Cardiac muscle cell (in vitro differentiated cells and primary cell): Measurements from ENCODE around the gene NKX1-1. TPM values are rescaled to one million over a fixed set of nuclear protein-coding genes. Genes with fewer than 3 reads are reported as not detected.

Experiments
- DNase-seq, 2 donors: peaks; one replicate each; pipeline versions ENCODE4 v3.0.0 to v3.0.0-alpha.2; 2010 to 2017; ENCODE audit warnings: low read depth in 1 of 2, low spot score in 1 of 2
- H3K27ac ChIP-seq: fragments of 200-600 bp; sonication (generic); 2 replicates; pipeline ENCODE4 v1.5.1; 2016
- H3K27me3 ChIP-seq: fragments of 200-600 bp; sonication (generic); 2 replicates; pipeline ENCODE4 v1.6.0; 2016; ENCODE audit warnings: control low read depth
- H3K36me3 ChIP-seq: fragments of 200-600 bp; sonication (generic); 2 replicates; pipeline ENCODE4 v1.5.1; 2016; ENCODE audit warnings: control low read depth
- H3K4me1 ChIP-seq: fragments of 200-600 bp; sonication (generic); 2 replicates; pipeline ENCODE4 v1.8.1; 2017; ENCODE audit warnings: low read depth, mild to moderate bottlenecking, mixed run types
- H3K4me3 ChIP-seq: fragments of 200-600 bp; sonication (generic); 2 replicates; pipeline ENCODE4 v1.5.1; 2016; ENCODE audit warnings: mild to moderate bottlenecking
- H3K9me3 ChIP-seq: fragments of 200-600 bp; sonication (generic); 2 replicates; pipeline ENCODE4 v1.5.1; 2017; ENCODE audit warnings: low read depth, mild to moderate bottlenecking, control low read depth
- CTCF ChIP-seq: IDR thresholded peaks from 2 replicates; pipeline ENCODE4 v1.5.1; 2012; ENCODE audit warnings: low read depth, mild to moderate bottlenecking, low read length
- polyA plus RNA-seq: library from polyadenylated mRNA; unstranded; fragments of >200 nt; fragmentation: Nextera tagmentation; extraction: Ambion mirVana; gene quantifications from 2 replicates; pipeline ENCODE4 v1.2.1, GENCODE V29; 2016
- total RNA-seq: library from RNA; depleted of rRNA; stranded (reverse); fragments of >200 nt; gene quantifications from 2 replicates; pipeline ENCODE4 v1.2.3, GENCODE V29; 2016

NKX1-1 gene
- total and polyA plus RNA-seq, 2 experiments from 2014 or later: not detected

DNA sequence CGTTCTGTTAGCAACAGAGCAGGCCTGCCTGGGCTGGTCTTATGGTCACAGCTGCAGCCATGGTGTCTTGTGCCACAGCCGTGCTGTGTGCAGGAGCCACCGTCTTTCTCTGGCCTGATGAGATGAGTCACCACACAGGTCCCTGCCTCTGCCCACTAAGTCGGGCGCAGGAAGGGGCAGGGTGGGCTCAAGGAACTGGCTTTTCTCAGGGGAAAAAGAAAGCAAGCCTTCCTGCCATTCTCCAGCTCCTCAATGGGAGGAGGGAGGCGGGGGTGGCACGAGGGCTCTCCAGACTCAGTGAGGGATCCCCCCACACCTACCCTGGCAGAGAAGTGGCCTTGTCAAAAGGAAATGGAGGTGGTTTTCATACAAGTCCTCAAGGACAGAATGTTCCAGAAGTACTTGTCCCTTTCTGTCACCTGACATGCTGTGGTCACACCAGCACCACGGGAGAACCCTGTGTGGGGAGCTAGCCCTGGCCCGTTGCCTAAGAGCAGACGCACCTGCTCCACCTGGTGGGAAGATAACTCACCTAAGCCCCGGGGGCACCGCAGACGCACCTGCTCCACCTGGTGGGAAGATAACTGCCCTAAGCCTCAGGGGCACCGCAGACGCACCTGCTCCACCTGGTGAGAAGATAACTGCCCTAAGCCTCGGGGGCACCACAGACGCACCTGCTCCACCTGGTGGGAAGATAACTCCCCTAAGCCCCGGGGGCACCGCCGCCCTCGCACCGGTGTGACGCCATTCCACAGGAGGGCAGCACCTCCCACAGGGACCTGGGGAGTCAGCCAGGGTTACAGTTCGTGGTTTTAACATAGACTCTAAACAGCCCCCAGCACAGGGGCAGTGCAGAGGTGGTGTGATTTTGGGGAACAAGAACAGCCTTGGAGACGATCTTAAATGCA is 40.7 kb downstream of the NKX1-1 start:
- H3K4me3 ChIP-seq: no peak overlapping the region
- H3K27me3 ChIP-seq: no peaks in the 10 kb centered on the region
- DNase-seq: no peak
- H3K27ac ChIP-seq: no peak overlapping the region
- no peaks in the 10 kb centered on the region for H3K9me3 ChIP-seq
- TF ChIP-seq CTCF: peak; percentile 6
- no peaks in the 10 kb centered on the region for H3K36me3 ChIP-seq
- H3K4me1 ChIP-seq: no peaks in the 10 kb centered on the region

DNA sequence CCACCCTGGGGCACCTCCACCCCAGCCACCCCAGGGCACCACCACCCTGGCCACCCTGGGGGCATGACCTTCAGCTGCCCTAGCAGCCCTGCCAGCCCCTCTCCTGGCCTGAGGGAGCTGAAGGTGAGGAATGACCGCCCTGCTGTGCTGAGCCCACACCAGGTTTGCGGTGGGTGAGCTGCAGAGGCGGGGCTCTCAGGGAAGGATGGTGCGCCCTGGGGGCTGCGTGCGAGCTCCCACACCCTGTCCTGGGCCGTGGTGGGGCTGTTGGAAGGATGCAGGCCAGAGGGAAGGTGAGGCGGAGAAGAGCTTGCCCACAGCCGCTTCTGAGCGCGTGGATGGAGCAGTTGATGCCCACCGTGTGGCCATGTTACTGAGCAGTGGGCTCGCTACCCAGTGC is 41.5 kb downstream of the NKX1-1 start:
- Histone ChIP-seq H3K27me3 (no peaks in the 10 kb centered on the region), H3K36me3 (no peaks in the 10 kb centered on the region), H3K27ac (no peak overlapping the region), H3K9me3 (no peaks in the 10 kb centered on the region), H3K4me3 (no peak overlapping the region), H3K4me1 (no peaks in the 10 kb centered on the region)
- DNase-seq: no peak
- TF ChIP-seq CTCF: no peak

DNA sequence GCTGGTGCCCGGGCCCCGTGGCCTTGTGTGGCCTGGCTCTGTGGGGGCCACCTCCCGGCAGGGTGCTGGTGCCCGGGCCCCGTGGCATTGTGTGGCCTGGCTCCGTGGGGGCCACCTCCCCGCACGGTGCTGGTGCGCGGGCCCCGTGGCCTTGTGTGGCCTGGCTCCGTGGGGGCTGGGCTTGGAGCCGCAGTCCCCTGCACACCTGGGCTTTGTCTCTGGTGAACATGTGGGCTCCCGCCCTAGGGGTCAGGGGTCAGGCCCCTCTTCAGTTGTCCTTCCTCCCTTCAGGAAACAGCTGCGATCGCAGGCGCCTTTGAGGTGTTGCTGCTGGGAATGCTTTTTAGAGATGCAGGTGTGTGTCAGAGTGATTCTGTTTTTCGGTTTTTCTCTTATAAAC is 42.0 kb downstream of the NKX1-1 start:
- Histone ChIP-seq H3K27ac (no peak overlapping the region), H3K9me3 (no peaks in the 10 kb centered on the region), H3K4me3 (no peak overlapping the region), H3K4me1 (no peaks in the 10 kb centered on the region), H3K27me3 (no peaks in the 10 kb centered on the region), H3K36me3 (no peaks in the 10 kb centered on the region)
- no peak for DNase-seq
- no peak for TF ChIP-seq CTCF

- Histone ChIP-seq H3K27ac (no peak overlapping the region), H3K4me3 (no peak overlapping the region), H3K9me3 (no peaks in the 10 kb centered on the region), H3K36me3 (no peaks in the 10 kb centered on the region), H3K4me1 (no peaks in the 10 kb centered on the region), H3K27me3 (no peaks in the 10 kb centered on the region)
- no peak for TF ChIP-seq CTCF
- no peak for DNase-seq
Measured at GRCh38 chr4:1363513-1363912, 42.7 kb downstream of the NKX1-1 start.

- no peak overlapping the region for H3K27ac ChIP-seq
- H3K27me3 ChIP-seq: no peaks in the 10 kb centered on the region
- DNase-seq: no peak
- H3K9me3 ChIP-seq: no peaks in the 10 kb centered on the region
- H3K4me3 ChIP-seq: no peak overlapping the region
- no peaks in the 10 kb centered on the region for H3K36me3 ChIP-seq
- H3K4me1 ChIP-seq: no peaks in the 10 kb centered on the region
- no peak for TF ChIP-seq CTCF
Measured at GRCh38 chr4:1362521-1362920, 43.7 kb downstream of the NKX1-1 start.
